Measurements from ENCODE around the gene KDM3B.

DNA sequence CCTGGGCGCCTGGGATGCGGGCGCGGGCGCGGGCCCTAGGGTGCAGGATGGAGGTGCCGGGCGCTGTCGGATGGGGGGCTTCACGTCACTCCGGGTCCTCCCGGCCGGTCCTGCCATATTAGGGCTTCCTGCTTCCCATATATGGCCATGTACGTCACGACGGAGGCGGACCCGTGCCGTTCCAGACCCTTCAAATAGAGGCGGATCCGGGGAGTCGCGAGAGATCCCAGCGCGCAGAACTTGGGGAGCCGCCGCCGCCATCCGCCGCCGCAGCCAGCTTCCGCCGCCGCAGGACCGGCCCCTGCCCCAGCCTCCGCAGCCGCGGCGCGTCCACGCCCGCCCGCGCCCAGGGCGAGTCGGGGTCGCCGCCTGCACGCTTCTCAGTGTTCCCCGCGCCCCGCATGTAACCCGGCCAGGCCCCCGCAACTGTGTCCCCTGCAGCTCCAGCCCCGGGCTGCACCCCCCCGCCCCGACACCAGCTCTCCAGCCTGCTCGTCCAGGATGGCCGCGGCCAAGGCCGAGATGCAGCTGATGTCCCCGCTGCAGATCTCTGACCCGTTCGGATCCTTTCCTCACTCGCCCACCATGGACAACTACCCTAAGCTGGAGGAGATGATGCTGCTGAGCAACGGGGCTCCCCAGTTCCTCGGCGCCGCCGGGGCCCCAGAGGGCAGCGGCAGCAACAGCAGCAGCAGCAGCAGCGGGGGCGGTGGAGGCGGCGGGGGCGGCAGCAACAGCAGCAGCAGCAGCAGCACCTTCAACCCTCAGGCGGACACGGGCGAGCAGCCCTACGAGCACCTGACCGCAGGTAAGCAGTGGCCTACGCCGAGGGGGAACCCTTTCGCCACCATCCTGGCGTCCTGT is 113.0 kb downstream of the KDM3B start, which contains the start of gene EGR1:
- TF ChIP-seq, protein P1, sequence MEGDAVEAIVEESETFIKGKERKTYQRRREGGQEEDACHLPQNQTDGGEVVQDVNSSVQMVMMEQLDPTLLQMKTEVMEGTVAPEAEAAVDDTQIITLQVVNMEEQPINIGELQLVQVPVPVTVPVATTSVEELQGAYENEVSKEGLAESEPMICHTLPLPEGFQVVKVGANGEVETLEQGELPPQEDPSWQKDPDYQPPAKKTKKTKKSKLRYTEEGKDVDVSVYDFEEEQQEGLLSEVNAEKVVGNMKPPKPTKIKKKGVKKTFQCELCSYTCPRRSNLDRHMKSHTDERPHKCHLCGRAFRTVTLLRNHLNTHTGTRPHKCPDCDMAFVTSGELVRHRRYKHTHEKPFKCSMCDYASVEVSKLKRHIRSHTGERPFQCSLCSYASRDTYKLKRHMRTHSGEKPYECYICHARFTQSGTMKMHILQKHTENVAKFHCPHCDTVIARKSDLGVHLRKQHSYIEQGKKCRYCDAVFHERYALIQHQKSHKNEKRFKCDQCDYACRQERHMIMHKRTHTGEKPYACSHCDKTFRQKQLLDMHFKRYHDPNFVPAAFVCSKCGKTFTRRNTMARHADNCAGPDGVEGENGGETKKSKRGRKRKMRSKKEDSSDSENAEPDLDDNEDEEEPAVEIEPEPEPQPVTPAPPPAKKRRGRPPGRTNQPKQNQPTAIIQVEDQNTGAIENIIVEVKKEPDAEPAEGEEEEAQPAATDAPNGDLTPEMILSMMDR (IDR thresholded peaks at IDR 0.05; ENCODE audit: control extremely low read depth in 1 of 3, insufficient read depth in 1 of 3, low read depth in 1 of 3, low read length in 3 of 3): 0 out of 4 replicates have a peak, but pooled peaks of 1 of the 3 experiments have one; percentile 16
- TF ChIP-seq POLR2A (IDR thresholded peaks at IDR 0.05; ENCODE audit: control extremely low read depth in 1 of 2, low read depth in 2 of 2, low read length in 2 of 2) (peak in 1 of 2 experiments; percentile 99; a peak in 2 of 3 replicates), POLR2AphosphoS5 (IDR thresholded peaks at IDR 0.05; ENCODE audit: low read depth, low read length) (peak; percentile 99), JUN (IDR thresholded peaks at IDR 0.05; ENCODE audit: low read depth, low read length) (no peak), EZH2 (IDR thresholded peaks at IDR 0.05; ENCODE audit: low read depth, low read length, severe bottlenecking) (no peak)
- TF ChIP-seq, protein P2, sequence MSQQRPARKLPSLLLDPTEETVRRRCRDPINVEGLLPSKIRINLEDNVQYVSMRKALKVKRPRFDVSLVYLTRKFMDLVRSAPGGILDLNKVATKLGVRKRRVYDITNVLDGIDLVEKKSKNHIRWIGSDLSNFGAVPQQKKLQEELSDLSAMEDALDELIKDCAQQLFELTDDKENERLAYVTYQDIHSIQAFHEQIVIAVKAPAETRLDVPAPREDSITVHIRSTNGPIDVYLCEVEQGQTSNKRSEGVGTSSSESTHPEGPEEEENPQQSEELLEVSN (IDR thresholded peaks at IDR 0.05): no peak

All from H1 (cell line).